ENCODE measurements around the gene HHIP.

The HHIP gene

DNA sequence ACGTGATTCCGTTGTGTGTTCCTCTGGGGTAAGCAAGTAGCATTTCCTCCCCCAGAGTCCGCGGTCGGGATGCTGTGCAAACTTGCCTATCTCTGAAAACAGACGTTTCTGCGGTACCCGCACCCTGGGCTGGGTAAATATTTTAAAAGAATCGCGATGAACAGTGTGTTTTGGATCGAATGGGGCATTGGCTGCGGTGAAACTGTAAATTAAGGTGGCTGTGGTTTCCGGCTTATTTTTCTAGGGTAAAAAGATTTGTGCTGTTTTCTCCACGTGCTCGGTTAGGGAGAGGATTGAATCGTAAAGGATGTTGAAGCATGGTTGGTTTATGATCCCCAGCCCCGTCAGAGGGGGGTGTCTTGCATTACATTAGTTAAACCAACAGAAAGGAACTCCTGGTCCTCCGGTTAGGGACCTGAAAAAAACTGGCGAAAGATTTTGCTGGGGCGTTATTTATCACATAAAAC, 1.2 kb downstream of the HHIP start:
- TF ChIP-seq, protein P1, sequence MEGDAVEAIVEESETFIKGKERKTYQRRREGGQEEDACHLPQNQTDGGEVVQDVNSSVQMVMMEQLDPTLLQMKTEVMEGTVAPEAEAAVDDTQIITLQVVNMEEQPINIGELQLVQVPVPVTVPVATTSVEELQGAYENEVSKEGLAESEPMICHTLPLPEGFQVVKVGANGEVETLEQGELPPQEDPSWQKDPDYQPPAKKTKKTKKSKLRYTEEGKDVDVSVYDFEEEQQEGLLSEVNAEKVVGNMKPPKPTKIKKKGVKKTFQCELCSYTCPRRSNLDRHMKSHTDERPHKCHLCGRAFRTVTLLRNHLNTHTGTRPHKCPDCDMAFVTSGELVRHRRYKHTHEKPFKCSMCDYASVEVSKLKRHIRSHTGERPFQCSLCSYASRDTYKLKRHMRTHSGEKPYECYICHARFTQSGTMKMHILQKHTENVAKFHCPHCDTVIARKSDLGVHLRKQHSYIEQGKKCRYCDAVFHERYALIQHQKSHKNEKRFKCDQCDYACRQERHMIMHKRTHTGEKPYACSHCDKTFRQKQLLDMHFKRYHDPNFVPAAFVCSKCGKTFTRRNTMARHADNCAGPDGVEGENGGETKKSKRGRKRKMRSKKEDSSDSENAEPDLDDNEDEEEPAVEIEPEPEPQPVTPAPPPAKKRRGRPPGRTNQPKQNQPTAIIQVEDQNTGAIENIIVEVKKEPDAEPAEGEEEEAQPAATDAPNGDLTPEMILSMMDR (IDR thresholded peaks at IDR 0.05; ENCODE audit: control insufficient read depth, extremely low read depth, insufficient read depth), result no peak
- DNase-seq (ENCODE audit: low read depth), result no peak
- H3K4me3 ChIP-seq (ENCODE audit: low read depth, low read length), result no peak overlapping the region

DNA sequence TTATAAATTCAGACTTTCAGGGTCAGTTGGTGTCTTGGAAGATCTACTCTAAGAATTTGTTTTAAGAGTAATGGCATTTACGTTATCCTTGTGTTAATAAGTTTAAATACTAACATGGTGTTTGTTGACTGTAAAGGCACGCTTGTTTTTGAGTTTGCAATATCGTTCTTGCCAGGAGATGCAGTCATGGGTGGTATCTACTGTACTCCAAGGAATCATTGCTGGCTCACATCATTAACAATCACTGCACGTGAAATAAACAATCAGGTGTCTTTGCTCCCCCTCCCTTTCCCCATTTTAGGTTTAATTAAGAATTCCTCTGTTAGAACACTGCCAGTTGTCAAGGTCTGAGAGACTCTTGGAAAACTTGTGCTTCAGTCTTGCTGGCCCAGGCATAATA, 1.6 kb downstream of the HHIP start:
- no peak overlapping the region for H3K4me3 ChIP-seq (ENCODE audit: low read depth, low read length)

DNA sequence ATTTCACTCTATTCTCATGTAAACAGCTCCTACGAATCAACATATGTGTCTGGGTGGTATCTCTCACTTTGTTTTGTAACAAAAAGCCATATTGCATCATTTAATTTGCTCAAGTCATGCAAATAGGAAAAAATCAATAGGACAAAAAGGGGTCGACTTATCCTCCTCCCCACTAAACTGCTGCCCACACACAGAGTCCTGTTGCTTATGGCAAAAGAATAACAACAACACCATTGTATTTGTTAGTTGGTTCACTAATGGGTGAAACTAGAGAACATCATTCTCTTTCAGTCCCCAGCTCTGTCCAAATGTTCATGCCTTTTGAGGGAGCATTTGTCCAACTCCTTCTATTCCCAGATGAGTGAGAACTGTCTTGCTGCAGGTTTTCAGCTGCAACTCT, 2.1 kb downstream of the HHIP start:
- H3K4me3 ChIP-seq (ENCODE audit: low read depth, low read length), result no peak overlapping the region
- no peak for DNase-seq (ENCODE audit: low read depth)
- TF ChIP-seq, protein P1 (IDR thresholded peaks at IDR 0.05; ENCODE audit: control insufficient read depth, extremely low read depth, insufficient read depth), result no peak

More for the DNA sequence above, 1.6 kb downstream of the HHIP start:
- TF ChIP-seq, protein P1 (IDR thresholded peaks at IDR 0.05; ENCODE audit: control insufficient read depth, extremely low read depth, insufficient read depth), result no peak
- no peak for DNase-seq (ENCODE audit: low read depth)

DNA sequence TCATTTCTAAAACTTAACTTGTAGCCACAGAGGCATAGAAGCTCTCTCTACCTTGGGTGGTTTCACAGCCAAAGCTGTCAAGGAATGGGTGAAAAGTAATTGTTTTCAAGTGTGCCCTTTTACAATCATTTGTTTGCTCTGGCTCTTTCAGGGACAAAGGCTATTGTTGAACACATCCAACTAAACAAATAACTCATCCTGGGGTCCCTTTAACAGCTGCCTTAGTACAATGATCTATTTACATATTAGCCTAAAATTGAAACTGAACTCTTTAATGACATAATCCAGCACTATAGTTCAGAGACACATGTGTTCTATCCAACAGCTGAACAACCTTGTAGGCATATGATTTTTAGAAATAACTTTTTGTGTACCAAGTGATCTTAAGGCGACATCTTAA, 3.7 kb downstream of the HHIP start:
- no peak overlapping the region for H3K4me3 ChIP-seq (ENCODE audit: low read depth, low read length)
- TF ChIP-seq, protein P1 (IDR thresholded peaks at IDR 0.05; ENCODE audit: control insufficient read depth, extremely low read depth, insufficient read depth), result no peak
- DNase-seq (ENCODE audit: low read depth), result no peak

DNA sequence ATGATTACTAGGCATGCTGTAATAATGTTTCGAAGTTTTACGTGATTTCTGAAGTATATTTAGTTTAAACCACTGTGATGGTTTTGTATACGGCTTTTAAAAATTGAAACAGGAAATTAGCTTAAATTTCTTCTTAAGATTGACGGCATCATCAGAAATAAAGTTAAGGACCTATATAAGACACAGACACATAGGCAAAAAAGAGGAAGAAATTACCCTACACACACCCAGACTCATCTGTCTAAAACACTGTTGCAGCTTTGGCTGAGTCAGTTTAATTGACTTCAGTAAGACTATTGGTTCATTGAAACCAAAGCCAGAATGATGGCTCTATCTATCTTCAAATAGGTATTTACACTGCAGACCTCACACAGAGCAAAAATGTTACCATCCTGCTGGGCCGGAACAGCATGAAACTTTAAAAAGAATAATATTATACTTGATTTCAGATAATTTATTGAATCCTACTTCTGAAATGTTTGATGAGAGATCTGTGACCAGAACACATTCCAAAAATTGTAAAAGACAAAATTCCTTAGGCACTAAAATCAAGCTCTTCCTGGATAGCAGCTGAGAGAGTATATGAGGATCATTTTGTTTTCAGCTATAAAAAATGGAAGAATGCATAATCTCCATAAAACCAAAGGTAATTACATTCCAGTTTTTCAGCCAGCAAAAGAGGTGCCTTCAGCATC, 4.5 kb downstream of the HHIP start:
- TF ChIP-seq, protein P1 (IDR thresholded peaks at IDR 0.05; ENCODE audit: control insufficient read depth, extremely low read depth, insufficient read depth), result no peak
- no peak overlapping the region for H3K4me3 ChIP-seq (ENCODE audit: low read depth, low read length)
- no peak for DNase-seq (ENCODE audit: low read depth)

DNA sequence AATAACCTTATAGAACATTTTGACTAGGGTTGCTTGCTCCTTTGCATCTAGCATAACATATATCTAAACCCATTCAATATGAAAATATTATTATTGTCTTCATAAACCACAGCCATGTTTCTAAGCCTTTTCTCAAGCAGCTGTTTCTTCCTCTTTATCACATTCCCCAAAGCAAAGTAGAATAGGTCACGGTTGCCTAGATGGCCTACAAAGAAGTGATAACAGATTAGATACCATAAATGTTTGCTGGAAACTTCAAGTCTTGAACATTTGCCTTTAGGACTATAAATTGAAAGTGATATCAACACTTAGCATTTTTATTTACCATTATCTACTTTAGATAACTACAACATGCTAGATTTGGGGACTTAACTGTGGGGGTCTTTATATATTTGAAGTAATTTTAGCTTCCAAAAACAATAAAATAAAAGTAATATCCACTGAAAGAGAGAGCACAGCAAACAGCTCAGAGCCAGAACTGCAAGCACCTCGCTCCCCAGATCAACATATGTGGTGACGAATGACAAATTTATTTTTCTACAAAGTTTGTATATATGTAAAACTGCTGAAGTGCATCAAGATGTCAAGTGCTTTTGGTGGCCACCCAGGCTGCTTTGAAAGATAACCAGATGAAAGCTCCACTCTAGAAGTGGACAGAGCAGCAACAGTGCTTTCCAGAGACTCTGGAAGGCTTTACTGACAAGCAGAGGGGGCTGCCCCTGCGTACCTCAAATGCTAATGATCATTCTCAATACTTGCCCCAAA, 8.0 kb downstream of the HHIP start:
- TF ChIP-seq, protein P1 (IDR thresholded peaks at IDR 0.05; ENCODE audit: control insufficient read depth, extremely low read depth, insufficient read depth), result no peak
- DNase-seq (ENCODE audit: low read depth), result no peak
- no peak overlapping the region for H3K4me3 ChIP-seq (ENCODE audit: low read depth, low read length)
